HepG2 (cell line): ENCODE results near the gene UBE2J1. TPM values are rescaled to one million over a fixed set of nuclear protein-coding genes. Genes with fewer than 3 reads are reported as not detected.
A peak's percentile ranks its signal among the peaks of the same experiment; 100 is the strongest.

Experiments used
- E2F1 ChIP-seq: sonication (generic); formaldehyde crosslinking; IDR thresholded peaks from 2 replicates; pipeline ENCODE4 v1.5.0; 2020; ENCODE audit warnings: missing genetic modification reagents
- FOXA3 ChIP-seq: IDR thresholded peaks from 2 replicates; pipeline ENCODE4 v1.6.1; 2016; ENCODE audit warnings: missing genetic modification reagents, missing compliant biosample characterization
- FOXP1 ChIP-seq, 2 experiments: fragments of 450-650 bp in 1 of 2; IDR thresholded peaks; 2 replicates each; pipeline ENCODE4 v1.6.1; 2017 to 2018; ENCODE audit warnings: antibody characterized with exemption in 1 of 2
- HNF1B ChIP-seq: sonication (generic); formaldehyde crosslinking; IDR thresholded peaks from 2 replicates; pipeline ENCODE4 v1.5.1; 2020; ENCODE audit warnings: mild to moderate bottlenecking, moderate library complexity, missing genetic modification reagents
- HNF4A ChIP-seq: sonication (generic); formaldehyde crosslinking; IDR thresholded peaks from 2 replicates; pipeline ENCODE4 v1.4.0; 2020; ENCODE audit warnings: missing genetic modification reagents
- JUN ChIP-seq: sonication (generic); formaldehyde crosslinking; IDR thresholded peaks from 2 replicates; pipeline ENCODE4 v1.4.0; 2020; ENCODE audit warnings: mild to moderate bottlenecking, missing genetic modification reagents
- NFE2 ChIP-seq: sonication (generic); formaldehyde crosslinking; IDR thresholded peaks from 2 replicates; pipeline ENCODE4 v1.4.0; 2020; ENCODE audit warnings: missing genetic modification reagents
- PCBP2 ChIP-seq: fragments of 200-400 bp; formaldehyde crosslinking; optimal IDR thresholded peaks from 2 replicates; pipeline ENCODE3; 2018; ENCODE audit warnings: low read length, low read depth; ENCODE audit not compliant: poor library complexity, severe bottlenecking
- POGZ ChIP-seq: sonication (generic); formaldehyde crosslinking; IDR thresholded peaks from 2 replicates; pipeline ENCODE4 v1.4.0; 2020; ENCODE audit warnings: mild to moderate bottlenecking, missing genetic modification reagents
- RXRA ChIP-seq: sonication (generic); formaldehyde crosslinking; IDR thresholded peaks from 2 replicates; pipeline ENCODE4 v1.5.1; 2020; ENCODE audit warnings: missing genetic modification reagents
- SAP130 ChIP-seq: IDR thresholded peaks from 2 replicates; pipeline ENCODE4 v1.6.1; 2016; ENCODE audit warnings: low read depth
- TGIF2 ChIP-seq: IDR thresholded peaks from 2 replicates; pipeline ENCODE4 v1.6.1; 2016; ENCODE audit warnings: control low read depth, missing compliant biosample characterization
- TRIM24 ChIP-seq: sonication (generic); formaldehyde crosslinking; IDR thresholded peaks from 2 replicates; pipeline ENCODE4 v1.8.0; 2022; ENCODE audit warnings: mild to moderate bottlenecking, missing genetic modification reagents
- ZNF124 ChIP-seq: sonication (generic); formaldehyde crosslinking; IDR thresholded peaks from 2 replicates; pipeline ENCODE4 v1.4.0; 2020; ENCODE audit warnings: missing genetic modification reagents
- ZNF274 ChIP-seq: sonication (generic); formaldehyde crosslinking; IDR thresholded peaks from 2 replicates; pipeline ENCODE4 v1.5.1; 2020; ENCODE audit warnings: mild to moderate bottlenecking, missing genetic modification reagents
- ZNF281 ChIP-seq: sonication (generic); formaldehyde crosslinking; IDR thresholded peaks from 2 replicates; pipeline ENCODE4 v1.4.0; 2020; ENCODE audit warnings: missing genetic modification reagents, borderline replicate concordance
- ZNF563 ChIP-seq: sonication (generic); formaldehyde crosslinking; IDR thresholded peaks from 2 replicates; pipeline ENCODE4 v1.8.0; 2022; ENCODE audit warnings: mild to moderate bottlenecking, moderate library complexity, missing genetic modification reagents
- ZNF598 ChIP-seq: sonication (generic); formaldehyde crosslinking; IDR thresholded peaks from 2 replicates; pipeline ENCODE4 v1.5.1; 2020; ENCODE audit warnings: mild to moderate bottlenecking, missing genetic modification reagents, borderline replicate concordance
- polyA plus RNA-seq, 8 experiments: library from polyadenylated mRNA; depleted of rRNA in 3 of 8; stranded (reverse) in 7 of 8; unstranded in 1 of 8; fragments of >200 nt; fragmentation: Illumina TruSeq in 4 of 8; extraction: Trizol in 4 of 8; gene quantifications; 2 replicates each; pipeline versions ENCODE4 v1.2.1 to v1.2.3, GENCODE V29; 2011 to 2016; ENCODE audit warnings: low read depth in 4 of 8, missing spikeins in 1 of 8, mixed read lengths in 1 of 8; ENCODE audit not compliant: insufficient read depth in 1 of 8
- total RNA-seq, 5 experiments: library from RNA; depleted of rRNA; stranded (reverse); fragments of >200 nt; fragmentation: Illumina TruSeq; extraction: Trizol; gene quantifications; 2 replicates each; pipeline ENCODE4 v1.2.3, GENCODE V29; 2016; ENCODE audit warnings: low read depth in 1 of 5

The UBE2J1 gene
- total and polyA plus RNA-seq, 2 of the 13 experiments (the other 11 are each of a cell fraction or from before 2014, with no cell fraction given): 19.3 to 24.6 TPM

GRCh38 chr6:89311853-89312531 is 40.5 kb downstream of the UBE2J1 start (continued):
- TF ChIP-seq HNF1B (CRISPR knock-in tag) (0 out of 2 replicates have a peak, but pooled peaks have one; percentile 2), NFE2 (CRISPR knock-in tag) (no peak), ZNF598 (CRISPR knock-in tag) (0 out of 2 replicates have a peak, but pooled peaks have one; percentile 52), ZNF274 (CRISPR knock-in tag) (peak; percentile 86), ZNF563 (CRISPR knock-in tag) (peak; percentile 34; the same call in 1 of the 2 replicates), JUN (CRISPR knock-in tag) (no peak), SAP130 (CRISPR knock-in tag) (no peak), ZNF124 (CRISPR knock-in tag) (no peak), ZNF281 (CRISPR knock-in tag) (no peak), FOXA3 (no peak), TRIM24 (no peak), E2F1 (CRISPR knock-in tag) (no peak), FOXP1 (IDR thresholded peaks at IDR 0.05) (no peak), FOXP1 (CRISPR knock-in tag; IDR thresholded peaks at IDR 0.05) (no peak), POGZ (CRISPR knock-in tag) (no peak), PCBP2 (no peak), RXRA (0 out of 2 replicates have a peak, but pooled peaks have one; percentile 23), TGIF2 (no peak), HNF4A (CRISPR knock-in tag) (no peak)
